OCI-LY3 (cell line): ENCODE data around the gene CYP2J2.

Experiments used
- EZH2phosphoT487 ChIP-seq: fragments of 200-600 bp; shearing (Covaris generic); IDR thresholded peaks from 2 replicates; pipeline ENCODE4 v1.6.1; 2018; ENCODE audit warnings: antibody characterized with exemption, mixed run types, low read depth
- TF ChIP-seq, protein P1 (sequence below): fragments of 200-600, 300-600 bp; sonication (generic); IDR thresholded peaks from 2 replicates; pipeline ENCODE4 v1.5.1; 2014; ENCODE audit warnings: antibody characterized with exemption, low read length, low read depth

DNA sequence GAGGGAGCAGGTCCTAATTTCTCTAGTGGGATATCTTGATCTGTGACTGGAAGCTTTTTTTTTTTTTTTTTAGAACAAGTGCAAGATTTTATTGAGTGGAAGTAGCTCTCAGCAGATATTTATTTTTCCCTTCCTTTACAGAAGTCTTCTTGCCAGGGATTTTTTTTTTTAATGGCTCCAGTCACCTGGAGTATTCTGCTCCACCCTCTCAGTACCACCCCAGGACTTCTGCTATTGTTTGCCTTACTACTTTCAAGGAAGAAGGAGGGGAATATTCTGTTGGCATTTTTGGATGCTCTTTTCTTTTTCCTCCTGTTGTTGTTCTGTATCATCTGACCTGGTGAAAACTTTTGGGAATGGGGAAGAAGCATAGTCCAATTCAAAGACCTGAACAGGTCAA is 23.1 kb upstream of the CYP2J2 start:
- TF ChIP-seq, protein P1, sequence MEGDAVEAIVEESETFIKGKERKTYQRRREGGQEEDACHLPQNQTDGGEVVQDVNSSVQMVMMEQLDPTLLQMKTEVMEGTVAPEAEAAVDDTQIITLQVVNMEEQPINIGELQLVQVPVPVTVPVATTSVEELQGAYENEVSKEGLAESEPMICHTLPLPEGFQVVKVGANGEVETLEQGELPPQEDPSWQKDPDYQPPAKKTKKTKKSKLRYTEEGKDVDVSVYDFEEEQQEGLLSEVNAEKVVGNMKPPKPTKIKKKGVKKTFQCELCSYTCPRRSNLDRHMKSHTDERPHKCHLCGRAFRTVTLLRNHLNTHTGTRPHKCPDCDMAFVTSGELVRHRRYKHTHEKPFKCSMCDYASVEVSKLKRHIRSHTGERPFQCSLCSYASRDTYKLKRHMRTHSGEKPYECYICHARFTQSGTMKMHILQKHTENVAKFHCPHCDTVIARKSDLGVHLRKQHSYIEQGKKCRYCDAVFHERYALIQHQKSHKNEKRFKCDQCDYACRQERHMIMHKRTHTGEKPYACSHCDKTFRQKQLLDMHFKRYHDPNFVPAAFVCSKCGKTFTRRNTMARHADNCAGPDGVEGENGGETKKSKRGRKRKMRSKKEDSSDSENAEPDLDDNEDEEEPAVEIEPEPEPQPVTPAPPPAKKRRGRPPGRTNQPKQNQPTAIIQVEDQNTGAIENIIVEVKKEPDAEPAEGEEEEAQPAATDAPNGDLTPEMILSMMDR: no peak
- TF ChIP-seq EZH2phosphoT487: no peak
